Measurements from ENCODE around the gene MAGEF1. TPM values are rescaled to one million over a fixed set of nuclear protein-coding genes. Genes with fewer than 3 reads are reported as not detected.

The MAGEF1 gene
- total RNA-seq, 1 donor from 2014 or later: 16.0 TPM

- H3K27ac Mint-ChIP-seq: peak overlapping the region; percentile 23
- peaks cover 2% of the 10 kb centered on the region for H3K9me3 Mint-ChIP-seq
- peaks cover 26% of the 10 kb centered on the region for H3K4me1 Mint-ChIP-seq (ENCODE audit: low read depth)
- H3K36me3 Mint-ChIP-seq (ENCODE audit: low read depth): peaks cover 34% of the 10 kb centered on the region
- peak overlapping the region; percentile 96 for H3K4me3 Mint-ChIP-seq (ENCODE audit: low read depth)
- no peak for DNase-seq (ENCODE audit: low spot score)
- peaks cover 5% of the 10 kb centered on the region for H3K27me3 Mint-ChIP-seq (ENCODE audit: low read depth)
- intact Hi-C loops (cut with micrococcal nuclease): loop anchor here (1.0 to 5.0 kb wide), 3 partner anchors 55 to 350 kb away; partner anchors contain the start of genes CLCN2, EPHB3 and POLR2H
Observed at GRCh38 chr3:184712248-184713039, 580 bp upstream of the MAGEF1 start.

GRCh38 chr3:184710870-184711492 lies 883 bp downstream of the MAGEF1 start:
- peaks cover 47% of the 10 kb centered on the region for H3K36me3 Mint-ChIP-seq (ENCODE audit: low read depth)
- peaks cover 30% of the 10 kb centered on the region for H3K4me1 Mint-ChIP-seq (ENCODE audit: low read depth)
- DNase-seq (ENCODE audit: low spot score): no peak
- H3K27me3 Mint-ChIP-seq (ENCODE audit: low read depth): peaks cover 5% of the 10 kb centered on the region
- H3K27ac Mint-ChIP-seq: peak overlapping the region; percentile 75
- H3K4me3 Mint-ChIP-seq (ENCODE audit: low read depth): peak overlapping the region; percentile 96
- peaks cover 16% of the 10 kb centered on the region for H3K9me3 Mint-ChIP-seq
- intact Hi-C loops (cut with micrococcal nuclease): loop anchor here (1.0 to 5.0 kb wide), 3 partner anchors 54 to 349 kb away; partner anchors contain the start of genes CLCN2 and POLR2H

- peaks cover 7% of the 10 kb centered on the region for H3K27me3 Mint-ChIP-seq (ENCODE audit: low read depth)
- H3K4me3 Mint-ChIP-seq (ENCODE audit: low read depth): no peak overlapping the region
- peaks cover 5% of the 10 kb centered on the region for H3K4me1 Mint-ChIP-seq (ENCODE audit: low read depth)
- peaks cover 25% of the 10 kb centered on the region for H3K36me3 Mint-ChIP-seq (ENCODE audit: low read depth)
- intact Hi-C loops (cut with micrococcal nuclease): no loop called here
- peaks cover 16% of the 10 kb centered on the region for H3K9me3 Mint-ChIP-seq
- H3K27ac Mint-ChIP-seq: no peak overlapping the region
- no peak for DNase-seq (ENCODE audit: low spot score)
Observed at GRCh38 chr3:184703657-184704056, 8.2 kb downstream of the MAGEF1 start.

- Mint-ChIP-seq H3K4me1 (ENCODE audit: low read depth) (no peaks in the 10 kb centered on the region), H3K27ac (no peak overlapping the region), H3K36me3 (ENCODE audit: low read depth) (no peaks in the 10 kb centered on the region), H3K9me3 (no peaks in the 10 kb centered on the region), H3K27me3 (ENCODE audit: low read depth) (peaks cover 16% of the 10 kb centered on the region), H3K4me3 (ENCODE audit: low read depth) (no peak overlapping the region)
- no peak for DNase-seq (ENCODE audit: low spot score)
- intact Hi-C loops (cut with micrococcal nuclease): no loop called here
Observed at GRCh38 chr3:184700759-184701158, 11.1 kb downstream of the MAGEF1 start.

DNA sequence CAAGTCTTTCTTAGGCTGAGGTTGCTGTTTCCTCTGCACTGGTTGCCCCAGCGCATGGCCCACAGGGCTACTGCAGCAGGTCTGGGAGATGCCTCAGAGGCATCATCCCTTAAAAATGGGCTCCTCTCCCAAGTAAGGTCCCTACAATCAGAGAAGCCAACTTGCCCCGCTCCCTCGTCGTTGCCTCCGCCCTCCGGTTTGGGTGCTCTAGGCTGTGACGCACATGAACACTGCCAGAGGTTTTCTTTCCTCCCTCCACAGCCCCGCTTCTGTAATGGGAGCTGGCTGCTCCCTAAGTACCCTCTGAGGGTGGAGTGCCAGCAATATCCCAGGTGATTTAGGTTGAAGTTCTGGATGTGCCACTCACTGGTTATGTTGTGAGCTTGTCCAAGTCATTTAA lies 14.0 kb downstream of the MAGEF1 start:
- Mint-ChIP-seq H3K27me3 (ENCODE audit: low read depth) (peaks cover 26% of the 10 kb centered on the region), H3K4me3 (ENCODE audit: low read depth) (no peak overlapping the region), H3K36me3 (ENCODE audit: low read depth) (no peaks in the 10 kb centered on the region), H3K4me1 (ENCODE audit: low read depth) (no peaks in the 10 kb centered on the region), H3K27ac (no peak overlapping the region), H3K9me3 (no peaks in the 10 kb centered on the region)
- intact Hi-C loops (cut with micrococcal nuclease): no loop called here
- no peak for DNase-seq (ENCODE audit: low spot score)

DNA sequence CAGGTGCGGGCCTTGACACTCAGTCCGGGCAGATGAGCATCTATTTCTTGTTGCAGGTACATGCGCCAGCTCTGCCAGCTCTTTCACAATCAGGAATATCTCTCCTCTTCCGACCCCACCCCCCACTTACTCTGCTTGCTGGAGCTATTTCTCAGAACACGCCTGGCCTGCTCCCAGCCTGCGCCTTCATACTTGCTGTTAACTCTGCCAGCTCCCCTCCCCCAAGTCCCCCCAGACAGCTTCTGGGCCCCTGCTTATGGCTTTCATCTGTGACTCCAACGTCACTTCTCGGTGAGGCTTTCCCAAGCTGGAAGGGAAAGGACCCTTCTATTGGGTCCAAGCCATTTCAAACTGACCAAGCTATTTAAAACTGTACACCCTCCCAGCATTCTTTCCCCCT lies 15.2 kb downstream of the MAGEF1 start:
- H3K27ac Mint-ChIP-seq: no peak overlapping the region
- no peak overlapping the region for H3K4me3 Mint-ChIP-seq (ENCODE audit: low read depth)
- no peaks in the 10 kb centered on the region for H3K9me3 Mint-ChIP-seq
- peaks cover 23% of the 10 kb centered on the region for H3K27me3 Mint-ChIP-seq (ENCODE audit: low read depth)
- DNase-seq (ENCODE audit: low spot score): no peak
- H3K4me1 Mint-ChIP-seq (ENCODE audit: low read depth): no peaks in the 10 kb centered on the region
- H3K36me3 Mint-ChIP-seq (ENCODE audit: low read depth): no peaks in the 10 kb centered on the region
- intact Hi-C loops (cut with micrococcal nuclease): no loop called here

GRCh38 chr3:184694716-184695115 lies 17.1 kb downstream of the MAGEF1 start:
- H3K27ac Mint-ChIP-seq: no peak overlapping the region
- H3K4me1 Mint-ChIP-seq (ENCODE audit: low read depth): no peaks in the 10 kb centered on the region
- DNase-seq (ENCODE audit: low spot score): no peak
- H3K9me3 Mint-ChIP-seq: no peaks in the 10 kb centered on the region
- H3K36me3 Mint-ChIP-seq (ENCODE audit: low read depth): no peaks in the 10 kb centered on the region
- no peak overlapping the region for H3K4me3 Mint-ChIP-seq (ENCODE audit: low read depth)
- intact Hi-C loops (cut with micrococcal nuclease): no loop called here
- H3K27me3 Mint-ChIP-seq (ENCODE audit: low read depth): peaks cover 20% of the 10 kb centered on the region

GRCh38 chr3:184694133-184694665 lies 17.7 kb downstream of the MAGEF1 start:
- Mint-ChIP-seq H3K9me3 (no peaks in the 10 kb centered on the region), H3K27me3 (ENCODE audit: low read depth) (peaks cover 20% of the 10 kb centered on the region), H3K4me1 (ENCODE audit: low read depth) (no peaks in the 10 kb centered on the region), H3K36me3 (ENCODE audit: low read depth) (no peaks in the 10 kb centered on the region), H3K27ac (no peak overlapping the region), H3K4me3 (ENCODE audit: low read depth) (no peak overlapping the region)
- no peak for DNase-seq (ENCODE audit: low spot score)
- intact Hi-C loops (cut with micrococcal nuclease): no loop called here

DNA sequence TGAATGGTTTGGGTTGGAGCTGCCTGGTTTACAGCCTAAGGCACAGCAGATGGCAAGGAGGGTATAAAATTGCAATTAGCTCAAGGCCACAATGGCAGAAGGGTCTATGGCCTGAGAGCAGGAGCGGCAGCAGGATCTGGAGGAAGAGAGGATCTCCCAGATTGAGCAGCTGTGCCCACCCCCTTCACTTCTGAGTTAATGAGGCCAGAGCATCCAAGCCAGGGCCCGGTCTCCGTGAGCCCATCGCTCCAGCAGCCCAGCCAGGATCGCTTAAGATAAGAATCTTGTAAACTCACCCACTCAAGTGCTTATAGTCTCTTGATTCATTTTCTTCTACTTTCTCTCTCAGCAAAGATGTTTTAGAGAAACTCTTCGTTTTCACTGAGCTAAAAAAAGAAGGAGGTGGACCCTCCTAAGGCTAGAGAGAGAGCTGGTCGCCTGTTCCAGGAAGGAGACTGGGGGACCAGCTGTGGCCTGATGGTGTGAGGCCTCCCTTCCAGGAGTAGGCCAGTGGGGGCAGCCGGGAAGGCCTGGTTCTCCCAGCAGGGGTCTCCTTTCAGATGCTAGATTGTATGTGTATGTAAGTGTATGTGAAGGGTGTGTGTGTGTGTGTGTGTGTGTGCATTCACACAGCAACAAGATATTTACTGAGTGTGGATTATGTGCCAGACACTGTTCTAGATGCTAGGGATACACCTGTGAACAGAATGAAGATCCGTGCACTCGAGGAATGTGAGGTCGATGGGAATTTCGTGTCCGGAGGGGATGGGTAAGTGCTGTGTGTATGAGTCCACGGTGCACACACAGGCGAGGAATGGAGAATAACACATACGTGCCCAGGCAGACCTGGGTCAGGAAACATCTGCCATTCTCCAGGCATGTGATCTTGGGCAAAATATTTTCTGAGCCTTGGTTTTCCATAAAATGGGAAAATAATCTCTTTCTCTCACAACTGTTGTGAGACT lies 18.6 kb downstream of the MAGEF1 start:
- Mint-ChIP-seq H3K27me3 (ENCODE audit: low read depth) (peaks cover 19% of the 10 kb centered on the region), H3K4me3 (ENCODE audit: low read depth) (no peak overlapping the region), H3K27ac (no peak overlapping the region), H3K36me3 (ENCODE audit: low read depth) (no peaks in the 10 kb centered on the region), H3K9me3 (no peaks in the 10 kb centered on the region), H3K4me1 (ENCODE audit: low read depth) (no peaks in the 10 kb centered on the region)
- intact Hi-C loops (cut with micrococcal nuclease): no loop called here
- DNase-seq (ENCODE audit: low spot score): no peak

- no peak overlapping the region for H3K27ac Mint-ChIP-seq
- intact Hi-C loops (cut with micrococcal nuclease): no loop called here
- no peaks in the 10 kb centered on the region for H3K4me1 Mint-ChIP-seq (ENCODE audit: low read depth)
- no peaks in the 10 kb centered on the region for H3K9me3 Mint-ChIP-seq
- H3K4me3 Mint-ChIP-seq (ENCODE audit: low read depth): no peak overlapping the region
- no peak for DNase-seq (ENCODE audit: low spot score)
- no peaks in the 10 kb centered on the region for H3K36me3 Mint-ChIP-seq (ENCODE audit: low read depth)
- H3K27me3 Mint-ChIP-seq (ENCODE audit: low read depth): peaks cover 10% of the 10 kb centered on the region
Observed at GRCh38 chr3:184691397-184692231, 20.2 kb downstream of the MAGEF1 start.

GRCh38 chr3:184690192-184690883 lies 21.5 kb downstream of the MAGEF1 start:
- Mint-ChIP-seq H3K9me3 (no peaks in the 10 kb centered on the region), H3K4me1 (ENCODE audit: low read depth) (no peaks in the 10 kb centered on the region), H3K4me3 (ENCODE audit: low read depth) (no peak overlapping the region), H3K36me3 (ENCODE audit: low read depth) (no peaks in the 10 kb centered on the region), H3K27me3 (ENCODE audit: low read depth) (peaks cover 14% of the 10 kb centered on the region), H3K27ac (no peak overlapping the region)
- no peak for DNase-seq (ENCODE audit: low spot score)
- intact Hi-C loops (cut with micrococcal nuclease): no loop called here
